ENCODE data around the gene SPTB.
"Not testable (repeated sequence)": the region's sequence is repeated elsewhere in the genome, so short reads cannot be mapped to it uniquely, and the experiment has no call there.

The SPTB gene

DNA sequence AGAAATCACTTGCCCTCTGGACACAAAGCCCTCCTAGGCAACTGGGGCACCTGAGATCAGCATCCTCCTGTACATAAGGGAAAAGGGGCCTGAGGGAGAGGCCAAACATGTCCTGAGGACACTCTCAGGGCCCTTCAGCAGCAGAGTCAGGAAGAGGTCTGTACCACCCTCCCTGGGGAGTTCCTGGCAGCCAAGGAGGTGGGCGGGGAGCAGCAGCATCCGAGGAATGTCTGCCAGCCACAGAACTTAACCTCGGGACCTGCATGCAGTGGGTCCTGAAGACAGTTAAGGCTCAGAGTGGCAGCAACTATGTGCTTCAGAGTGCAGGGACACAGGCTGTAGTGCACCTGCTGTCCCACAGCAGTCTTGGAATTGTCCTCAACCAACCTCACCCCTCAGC lies 62.1 kb downstream of the SPTB start:
- Histone ChIP-seq H3K36me3 (ENCODE audit: control insufficient read depth, insufficient read depth, low read length) (no peaks in the 10 kb centered on the region), H3K9ac (ENCODE audit: low read depth, low read length) (no peak overlapping the region), H3K4me3 (ENCODE audit: low read depth, low read length) (no peak overlapping the region), H3K9me3 (ENCODE audit: control insufficient read depth, insufficient read depth, low read length) (no peaks in the 10 kb centered on the region), H3K27ac (ENCODE audit: low read depth, low read length) (no peak overlapping the region), H3K4me1 (ENCODE audit: control insufficient read depth, insufficient read depth, low read length) (peaks cover 6% of the 10 kb centered on the region), H3K27me3 (ENCODE audit: control insufficient read depth, insufficient read depth, low read length) (no peaks in the 10 kb centered on the region)

DNA sequence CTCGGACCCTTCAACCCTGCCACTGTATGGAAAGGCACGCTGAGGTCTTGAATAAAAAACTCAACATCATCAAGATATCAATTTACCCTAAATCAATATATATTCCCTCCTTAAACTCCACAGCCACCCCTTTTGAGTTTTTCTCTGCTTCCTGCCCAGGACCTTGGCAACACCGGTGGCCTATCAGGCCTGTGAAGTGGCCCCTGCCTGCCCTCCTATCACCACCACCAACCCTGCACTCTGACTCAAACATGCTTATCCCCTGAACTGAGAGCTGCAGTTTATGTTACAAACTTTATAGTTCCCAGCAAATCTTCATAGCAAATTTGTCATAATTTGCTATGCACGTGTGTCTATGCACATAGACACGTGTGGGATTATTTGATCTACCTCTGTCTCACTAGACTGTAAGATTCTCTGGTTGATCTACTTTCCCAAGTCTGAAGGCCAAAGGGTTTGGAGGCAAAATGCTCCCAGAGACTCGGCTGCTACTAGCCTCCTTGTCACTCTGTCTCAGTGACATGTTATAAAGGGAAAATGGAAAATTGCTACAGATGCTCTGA lies 63.4 kb downstream of the SPTB start:
- Histone ChIP-seq H3K4me1 (ENCODE audit: control insufficient read depth, insufficient read depth, low read length) (peaks cover 9% of the 10 kb centered on the region), H3K9me3 (ENCODE audit: control insufficient read depth, insufficient read depth, low read length) (no peaks in the 10 kb centered on the region), H3K9ac (ENCODE audit: low read depth, low read length) (no peak overlapping the region), H3K27me3 (ENCODE audit: control insufficient read depth, insufficient read depth, low read length) (no peaks in the 10 kb centered on the region), H3K36me3 (ENCODE audit: control insufficient read depth, insufficient read depth, low read length) (no peaks in the 10 kb centered on the region), H3K27ac (ENCODE audit: low read depth, low read length) (no peak overlapping the region), H3K4me3 (ENCODE audit: low read depth, low read length) (no peak overlapping the region)

GRCh38 chr14:64815257-64815656 lies 64.5 kb downstream of the SPTB start:
- Histone ChIP-seq H3K27ac (ENCODE audit: low read depth, low read length) (no peak overlapping the region), H3K36me3 (ENCODE audit: control insufficient read depth, insufficient read depth, low read length) (no peaks in the 10 kb centered on the region), H3K4me3 (ENCODE audit: low read depth, low read length) (no peak overlapping the region), H3K4me1 (ENCODE audit: control insufficient read depth, insufficient read depth, low read length) (peaks cover 6% of the 10 kb centered on the region), H3K9ac (ENCODE audit: low read depth, low read length) (no peak overlapping the region), H3K27me3 (ENCODE audit: control insufficient read depth, insufficient read depth, low read length) (no peaks in the 10 kb centered on the region), H3K9me3 (ENCODE audit: control insufficient read depth, insufficient read depth, low read length) (no peaks in the 10 kb centered on the region)

GRCh38 chr14:64812412-64812811 lies 67.3 kb downstream of the SPTB start:
- H3K27me3 ChIP-seq (ENCODE audit: control insufficient read depth, insufficient read depth, low read length), result no peaks in the 10 kb centered on the region
- H3K4me1 ChIP-seq (ENCODE audit: control insufficient read depth, insufficient read depth, low read length), result 0 out of 2 replicates have a peak, but pooled peaks cover 3% of the 10 kb centered on the region
- H3K4me3 ChIP-seq (ENCODE audit: low read depth, low read length), result peak overlapping the region; percentile 14; the same call in 1 of the 2 replicates
- H3K9ac ChIP-seq (ENCODE audit: low read depth, low read length), result no peak overlapping the region
- no peaks in the 10 kb centered on the region for H3K9me3 ChIP-seq (ENCODE audit: control insufficient read depth, insufficient read depth, low read length)
- H3K27ac ChIP-seq (ENCODE audit: low read depth, low read length), result no peak overlapping the region
- no peaks in the 10 kb centered on the region for H3K36me3 ChIP-seq (ENCODE audit: control insufficient read depth, insufficient read depth, low read length)

GRCh38 chr14:64811676-64812075 lies 68.0 kb downstream of the SPTB start:
- Histone ChIP-seq H3K27ac (ENCODE audit: low read depth, low read length) (no peak overlapping the region), H3K9ac (ENCODE audit: low read depth, low read length) (no peak overlapping the region), H3K36me3 (ENCODE audit: control insufficient read depth, insufficient read depth, low read length) (no peaks in the 10 kb centered on the region), H3K4me3 (ENCODE audit: low read depth, low read length) (no peak overlapping the region), H3K9me3 (ENCODE audit: control insufficient read depth, insufficient read depth, low read length) (no peaks in the 10 kb centered on the region), H3K27me3 (ENCODE audit: control insufficient read depth, insufficient read depth, low read length) (no peaks in the 10 kb centered on the region), H3K4me1 (ENCODE audit: control insufficient read depth, insufficient read depth, low read length) (peaks cover 3% of the 10 kb centered on the region; the same call in 1 of the 2 replicates)

DNA sequence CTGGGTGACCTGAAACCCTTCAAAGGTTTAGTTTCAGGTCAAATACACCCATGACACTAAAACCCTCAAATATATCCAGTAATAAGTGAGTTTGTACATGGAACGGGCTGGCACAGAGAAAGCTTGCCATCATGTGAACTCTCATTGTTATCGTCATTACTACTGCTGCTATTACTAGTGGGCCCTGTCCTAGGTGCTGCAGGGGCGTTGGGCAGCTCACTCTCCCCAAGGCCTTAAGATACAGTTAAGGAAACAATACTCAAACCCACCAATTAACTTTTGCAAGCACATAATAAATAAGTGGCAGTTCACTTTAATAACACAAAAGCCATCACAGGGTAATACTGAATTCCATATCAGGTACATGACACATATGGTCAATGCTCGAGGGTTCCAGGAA lies 71.3 kb downstream of the SPTB start:
- no peak overlapping the region for H3K9ac ChIP-seq (ENCODE audit: low read depth, low read length)
- H3K27me3 ChIP-seq (ENCODE audit: control insufficient read depth, insufficient read depth, low read length), result no peaks in the 10 kb centered on the region
- H3K4me1 ChIP-seq (ENCODE audit: control insufficient read depth, insufficient read depth, low read length), result peaks cover 3% of the 10 kb centered on the region; the same call in 1 of the 2 replicates
- no peak overlapping the region for H3K27ac ChIP-seq (ENCODE audit: low read depth, low read length)
- no peak overlapping the region for H3K4me3 ChIP-seq (ENCODE audit: low read depth, low read length)
- H3K36me3 ChIP-seq (ENCODE audit: control insufficient read depth, insufficient read depth, low read length), result no peaks in the 10 kb centered on the region
- no peaks in the 10 kb centered on the region for H3K9me3 ChIP-seq (ENCODE audit: control insufficient read depth, insufficient read depth, low read length)

DNA sequence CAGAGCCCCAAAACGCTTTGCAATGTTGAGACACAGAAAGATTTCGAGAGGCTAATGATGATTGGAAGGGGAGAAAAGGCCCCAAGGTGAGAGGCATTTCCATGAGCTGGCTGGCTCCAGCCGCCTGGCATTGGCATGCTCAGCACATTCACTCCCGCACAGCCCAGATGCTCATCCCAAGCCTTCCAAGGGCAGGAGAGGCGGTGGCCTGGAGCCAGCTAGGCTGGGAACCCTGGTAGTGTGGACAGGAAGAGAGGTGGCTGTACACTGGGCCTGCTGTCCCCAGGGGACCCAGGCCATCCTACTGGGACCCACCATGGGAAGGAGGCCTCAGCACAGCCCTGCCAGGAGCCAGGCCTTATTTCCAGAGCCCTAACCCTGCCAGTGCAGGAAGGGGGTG lies 72.2 kb downstream of the SPTB start:
- Histone ChIP-seq H3K4me3 (ENCODE audit: low read depth, low read length) (no peak overlapping the region), H3K27ac (ENCODE audit: low read depth, low read length) (no peak overlapping the region), H3K9ac (ENCODE audit: low read depth, low read length) (no peak overlapping the region), H3K4me1 (ENCODE audit: control insufficient read depth, insufficient read depth, low read length) (peaks cover 3% of the 10 kb centered on the region; the same call in 1 of the 2 replicates), H3K27me3 (ENCODE audit: control insufficient read depth, insufficient read depth, low read length) (no peaks in the 10 kb centered on the region), H3K36me3 (ENCODE audit: control insufficient read depth, insufficient read depth, low read length) (no peaks in the 10 kb centered on the region), H3K9me3 (ENCODE audit: control insufficient read depth, insufficient read depth, low read length) (no peaks in the 10 kb centered on the region)

- Histone ChIP-seq H3K4me1 (ENCODE audit: control insufficient read depth, insufficient read depth, low read length) (peaks cover under 1% of the 10 kb centered on the region; the same call in 1 of the 2 replicates), H3K27ac (ENCODE audit: low read depth, low read length) (no peak overlapping the region), H3K4me3 (ENCODE audit: low read depth, low read length) (no peak overlapping the region), H3K36me3 (ENCODE audit: control insufficient read depth, insufficient read depth, low read length) (no peaks in the 10 kb centered on the region), H3K9me3 (ENCODE audit: control insufficient read depth, insufficient read depth, low read length) (no peaks in the 10 kb centered on the region), H3K9ac (ENCODE audit: low read depth, low read length) (no peak overlapping the region), H3K27me3 (ENCODE audit: control insufficient read depth, insufficient read depth, low read length) (no peaks in the 10 kb centered on the region)
Observed at GRCh38 chr14:64806862-64807495, 72.7 kb downstream of the SPTB start.

- no peak overlapping the region for H3K9ac ChIP-seq (ENCODE audit: low read depth, low read length)
- H3K36me3 ChIP-seq (ENCODE audit: control insufficient read depth, insufficient read depth, low read length), result no peaks in the 10 kb centered on the region
- no peak overlapping the region for H3K27ac ChIP-seq (ENCODE audit: low read depth, low read length)
- no peaks in the 10 kb centered on the region for H3K27me3 ChIP-seq (ENCODE audit: control insufficient read depth, insufficient read depth, low read length)
- H3K4me1 ChIP-seq (ENCODE audit: control insufficient read depth, insufficient read depth, low read length), result peaks cover 2% of the 10 kb centered on the region; the same call in 1 of the 2 replicates
- H3K9me3 ChIP-seq (ENCODE audit: control insufficient read depth, insufficient read depth, low read length), result no peaks in the 10 kb centered on the region
- no peak overlapping the region for H3K4me3 ChIP-seq (ENCODE audit: low read depth, low read length)
Observed at GRCh38 chr14:64806202-64806861, 73.4 kb downstream of the SPTB start.

DNA sequence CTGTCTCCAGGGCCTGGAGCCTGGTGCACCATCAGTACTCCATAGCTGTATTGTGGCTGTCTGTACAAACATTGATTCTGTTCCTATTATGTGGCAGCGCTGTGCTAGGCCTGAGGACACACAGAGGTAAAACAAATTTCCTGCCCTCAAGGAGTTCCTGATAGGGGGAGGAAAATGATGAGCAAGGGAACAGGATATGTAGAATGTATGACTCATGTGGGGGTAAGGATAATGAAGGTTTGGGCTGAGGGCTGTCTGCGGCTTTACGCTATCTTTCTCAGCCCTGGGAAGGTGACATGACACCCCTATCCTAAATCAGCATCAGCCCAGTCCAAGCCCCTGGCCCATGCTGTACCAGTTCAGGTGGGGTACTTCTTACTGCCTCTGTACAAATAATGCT lies 74.1 kb downstream of the SPTB start:
- H3K9ac ChIP-seq (ENCODE audit: low read depth, low read length); H3K4me1 ChIP-seq (ENCODE audit: control insufficient read depth, insufficient read depth, low read length); H3K27ac ChIP-seq (ENCODE audit: low read depth, low read length); H3K4me3 ChIP-seq (ENCODE audit: low read depth, low read length); H3K27me3 ChIP-seq (ENCODE audit: control insufficient read depth, insufficient read depth, low read length); H3K9me3 ChIP-seq (ENCODE audit: control insufficient read depth, insufficient read depth, low read length); H3K36me3 ChIP-seq (ENCODE audit: control insufficient read depth, insufficient read depth, low read length): not testable (repeated sequence)

- no peaks in the 10 kb centered on the region for H3K9me3 ChIP-seq (ENCODE audit: control insufficient read depth, insufficient read depth, low read length)
- no peaks in the 10 kb centered on the region for H3K36me3 ChIP-seq (ENCODE audit: control insufficient read depth, insufficient read depth, low read length)
- H3K4me3 ChIP-seq (ENCODE audit: low read depth, low read length), result no peak overlapping the region
- peaks cover 2% of the 10 kb centered on the region; the same call in 1 of the 2 replicates for H3K4me1 ChIP-seq (ENCODE audit: control insufficient read depth, insufficient read depth, low read length)
- H3K27me3 ChIP-seq (ENCODE audit: control insufficient read depth, insufficient read depth, low read length), result no peaks in the 10 kb centered on the region
- H3K9ac ChIP-seq (ENCODE audit: low read depth, low read length), result no peak overlapping the region
- H3K27ac ChIP-seq (ENCODE audit: low read depth, low read length), result no peak overlapping the region
Observed at GRCh38 chr14:64804754-64805260, 74.9 kb downstream of the SPTB start.
